ENCODE measurements around the gene MCM9.

DNA sequence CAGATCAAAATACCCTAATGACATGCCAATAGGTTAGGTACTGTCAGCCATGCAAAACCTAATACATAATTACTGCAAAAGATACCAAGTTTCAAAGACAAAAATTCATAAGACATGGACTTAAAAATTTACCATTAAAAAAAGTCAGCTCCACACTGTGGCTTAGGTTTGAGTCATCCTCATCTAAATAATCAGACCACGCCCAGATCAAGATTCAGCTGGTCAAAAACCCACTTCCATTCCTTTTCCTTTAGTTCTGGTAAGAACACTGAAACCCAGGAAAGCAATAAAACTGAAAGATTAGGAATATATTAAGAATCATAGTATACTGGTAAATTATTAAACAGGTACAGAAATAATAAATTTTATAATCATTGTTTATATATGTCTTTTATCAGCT is 122.0 kb downstream of the MCM9 start:
- TF ChIP-seq, protein P1, sequence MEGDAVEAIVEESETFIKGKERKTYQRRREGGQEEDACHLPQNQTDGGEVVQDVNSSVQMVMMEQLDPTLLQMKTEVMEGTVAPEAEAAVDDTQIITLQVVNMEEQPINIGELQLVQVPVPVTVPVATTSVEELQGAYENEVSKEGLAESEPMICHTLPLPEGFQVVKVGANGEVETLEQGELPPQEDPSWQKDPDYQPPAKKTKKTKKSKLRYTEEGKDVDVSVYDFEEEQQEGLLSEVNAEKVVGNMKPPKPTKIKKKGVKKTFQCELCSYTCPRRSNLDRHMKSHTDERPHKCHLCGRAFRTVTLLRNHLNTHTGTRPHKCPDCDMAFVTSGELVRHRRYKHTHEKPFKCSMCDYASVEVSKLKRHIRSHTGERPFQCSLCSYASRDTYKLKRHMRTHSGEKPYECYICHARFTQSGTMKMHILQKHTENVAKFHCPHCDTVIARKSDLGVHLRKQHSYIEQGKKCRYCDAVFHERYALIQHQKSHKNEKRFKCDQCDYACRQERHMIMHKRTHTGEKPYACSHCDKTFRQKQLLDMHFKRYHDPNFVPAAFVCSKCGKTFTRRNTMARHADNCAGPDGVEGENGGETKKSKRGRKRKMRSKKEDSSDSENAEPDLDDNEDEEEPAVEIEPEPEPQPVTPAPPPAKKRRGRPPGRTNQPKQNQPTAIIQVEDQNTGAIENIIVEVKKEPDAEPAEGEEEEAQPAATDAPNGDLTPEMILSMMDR (IDR thresholded peaks at IDR 0.05; ENCODE audit: insufficient read depth, low read depth, low read length): no peak
- no peak for TF ChIP-seq EZH2 (IDR thresholded peaks at IDR 0.05; ENCODE audit: insufficient read depth, low read length)

Measured in astrocyte (in vitro differentiated cells and primary cell).